Measurements from ENCODE around the gene DMD.
"Not testable (repeated sequence)": the region's sequence is repeated elsewhere in the genome, so short reads cannot be mapped to it uniquely, and the experiment has no call there.

The DMD gene

DNA sequence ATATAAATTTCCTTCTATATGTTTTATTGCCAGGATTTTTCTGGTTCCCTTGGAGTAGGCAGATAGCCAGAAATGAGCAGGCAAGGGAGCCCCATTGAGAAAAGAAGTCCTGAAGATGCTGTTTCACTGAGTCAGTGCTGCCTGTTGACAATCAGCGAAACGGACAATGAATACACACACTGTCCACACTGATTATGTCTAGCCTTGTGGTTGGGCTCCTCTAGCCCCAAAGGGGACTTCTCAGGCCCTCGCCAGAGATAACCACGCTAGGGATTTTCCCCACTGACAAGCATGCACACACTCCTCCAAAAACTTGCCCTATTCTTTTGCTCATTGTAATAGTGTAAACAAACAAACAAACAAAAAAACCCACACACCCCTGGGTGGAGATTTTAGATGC is 369.3 kb downstream of the DMD start:
- no peak for DNase-seq

DNA sequence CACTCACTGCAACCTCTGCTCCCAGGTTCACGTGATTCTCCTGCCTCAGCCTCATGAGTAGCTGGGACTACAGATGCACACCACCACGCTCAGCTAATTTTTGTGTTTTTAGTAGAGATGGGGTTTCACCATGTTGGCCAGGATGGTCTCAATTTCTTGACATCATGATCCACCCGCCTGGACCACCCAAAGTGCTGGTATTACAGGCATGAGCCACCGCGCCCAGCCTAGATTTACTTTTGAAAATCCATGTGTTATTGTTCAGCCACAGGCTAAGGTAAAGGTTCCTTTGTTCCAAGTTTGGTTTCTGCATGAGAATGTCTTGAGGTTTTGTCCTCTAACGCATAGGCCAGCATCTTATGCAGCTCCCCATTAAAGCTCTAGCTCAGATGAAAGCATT is 371.6 kb downstream of the DMD start:
- DNase-seq: no peak

DNA sequence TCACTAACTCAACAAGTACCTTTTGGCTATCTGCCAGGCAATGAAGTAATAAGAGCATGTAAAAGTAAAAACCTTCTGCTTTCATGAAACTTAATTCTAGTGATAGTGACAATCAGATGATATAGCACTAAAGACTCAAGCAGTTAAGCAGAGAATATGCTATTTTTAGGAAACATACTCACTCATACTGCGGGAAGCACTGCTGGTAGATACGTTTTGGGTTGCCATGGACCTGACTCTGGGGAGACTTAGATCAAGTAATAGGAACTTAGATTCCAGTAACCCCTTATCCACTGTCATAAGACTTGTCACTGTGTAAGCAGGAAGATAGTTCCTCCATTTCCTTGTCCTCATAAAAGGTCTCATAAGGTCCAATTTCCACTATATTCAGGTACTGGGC is 386.3 kb downstream of the DMD start:
- no peak for DNase-seq

DNA sequence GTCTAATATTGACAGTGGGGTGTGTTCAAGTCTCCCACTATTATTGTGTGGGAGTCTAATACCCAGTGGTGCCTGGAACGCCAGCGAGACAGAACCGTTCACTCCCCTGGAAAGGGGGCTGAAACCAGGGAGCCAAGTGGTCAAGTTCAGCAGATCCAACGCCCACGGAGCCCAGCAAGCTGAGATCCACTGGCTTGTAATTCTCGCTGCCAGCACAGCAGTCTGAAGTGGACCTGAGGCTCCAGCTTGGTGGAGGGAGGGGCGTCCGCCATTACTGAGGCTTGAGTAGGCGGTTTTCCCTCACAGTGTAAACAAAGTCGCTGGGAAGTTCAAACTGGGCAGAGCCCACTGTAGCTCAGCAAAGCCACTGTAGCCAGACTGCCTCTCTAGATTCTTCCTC is 407.3 kb downstream of the DMD start:
- no peak for DNase-seq

DNA sequence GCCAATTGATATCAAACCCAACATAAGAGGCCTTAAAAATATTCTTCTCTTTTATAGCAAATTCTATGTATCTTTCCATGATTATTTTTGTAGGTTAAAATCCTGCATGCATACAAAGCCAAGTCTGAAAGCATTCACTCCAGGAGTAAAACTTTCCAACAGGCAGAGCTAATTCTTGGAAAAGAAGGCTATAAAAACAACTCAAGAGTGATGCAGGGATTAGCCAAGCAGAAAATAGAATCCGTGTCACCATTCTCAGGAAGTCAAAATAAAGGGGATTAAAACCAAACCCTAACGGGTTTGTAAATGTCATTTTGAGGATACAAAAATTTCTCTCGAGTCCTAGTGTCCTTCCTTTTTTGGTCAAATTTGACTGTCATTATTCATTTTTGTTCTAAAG is 412.4 kb downstream of the DMD start:
- DNase-seq: no peak

DNA sequence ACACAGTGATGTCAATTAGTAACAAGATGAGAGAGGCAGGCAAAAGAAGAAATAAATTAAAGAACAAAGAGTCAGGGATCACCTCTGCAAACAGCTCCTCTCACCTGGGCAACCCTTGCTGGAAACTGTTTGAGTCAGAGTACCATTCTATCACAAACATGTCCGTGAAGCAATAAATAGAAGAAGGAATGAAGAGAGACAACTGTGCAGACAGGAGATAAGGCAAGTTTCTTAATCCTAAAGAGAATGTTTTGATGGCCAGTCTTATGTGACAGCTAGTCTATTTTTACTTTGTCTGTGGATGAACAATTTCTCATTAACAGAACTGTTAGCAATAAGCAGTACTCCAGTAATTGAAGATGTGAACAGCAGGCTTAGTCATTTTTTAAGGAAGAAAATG is 422.4 kb downstream of the DMD start:
- DNase-seq: no peak

DNA sequence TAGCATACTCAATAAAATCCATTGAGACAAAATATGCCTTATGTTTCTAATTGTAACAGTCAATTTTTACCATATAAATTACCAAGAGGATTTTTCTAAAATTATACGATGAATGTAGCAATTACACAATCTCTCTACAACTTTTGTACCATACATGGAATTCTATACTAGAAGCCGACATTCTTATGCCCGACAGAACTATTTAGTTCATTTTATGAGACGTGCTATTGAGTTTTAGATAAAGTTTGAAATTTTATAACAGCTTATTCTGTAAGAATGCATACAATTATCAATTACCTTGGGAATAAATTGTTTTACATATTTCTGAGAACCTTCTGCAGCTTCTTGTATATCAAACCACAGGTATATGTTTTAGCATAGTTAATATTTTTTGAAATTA is 431.2 kb downstream of the DMD start:
- no peak for DNase-seq

DNA sequence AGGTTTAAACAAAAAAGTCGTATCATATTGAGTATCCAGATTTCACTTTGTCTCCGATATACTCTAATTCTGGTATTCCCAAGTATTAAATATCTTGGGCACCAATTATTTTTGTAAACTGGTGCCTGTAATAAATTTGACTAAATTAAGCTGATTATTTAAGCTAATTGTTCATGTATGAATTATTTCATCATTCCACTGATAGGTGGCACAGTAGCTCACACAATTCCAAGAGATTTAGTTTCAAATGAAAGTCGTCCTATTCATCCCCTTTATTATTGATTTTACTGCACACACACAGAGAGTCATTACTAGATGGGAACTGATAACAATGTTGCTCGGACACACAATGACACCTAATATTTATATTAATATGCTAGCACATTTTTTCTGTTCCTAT is 432.4 kb downstream of the DMD start:
- no peak for DNase-seq

DNA sequence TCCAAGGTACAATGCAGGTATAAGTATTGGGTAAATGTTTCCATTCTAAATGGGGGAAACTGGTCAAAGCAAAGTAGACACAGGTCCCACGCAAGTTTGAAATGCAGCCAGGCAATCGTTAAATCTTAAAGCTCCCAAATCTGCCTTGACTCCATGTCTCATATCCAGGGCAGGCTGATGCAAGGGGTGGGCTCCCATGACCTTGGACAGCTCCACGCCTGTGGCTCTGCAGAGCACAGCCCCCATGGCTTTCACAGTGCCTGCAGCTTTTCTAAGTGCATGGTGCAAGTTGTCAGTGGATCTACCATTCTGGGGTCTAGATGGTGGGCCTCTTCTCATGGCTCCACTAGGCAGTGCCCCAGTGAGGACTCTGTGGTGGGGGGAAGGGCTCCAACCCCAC is 436.4 kb downstream of the DMD start:
- DNase-seq: no peak

DNA sequence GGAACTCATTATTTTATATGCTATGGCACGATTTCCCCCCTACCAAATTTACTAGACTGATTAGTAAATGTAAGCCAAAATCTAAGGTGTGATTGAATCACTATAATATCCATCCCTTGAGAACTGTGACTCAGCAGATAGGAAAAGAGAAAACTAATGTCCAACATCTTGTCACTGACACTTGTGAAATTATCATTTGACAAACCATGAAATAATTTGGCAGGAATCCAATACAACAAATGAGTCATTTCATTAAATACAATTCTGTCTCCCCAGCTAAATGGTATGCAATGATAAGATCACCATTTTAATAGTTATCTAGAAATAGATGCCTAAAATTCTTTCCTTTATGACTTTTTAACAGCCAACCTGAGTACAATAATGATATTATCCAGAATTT is 462.3 kb downstream of the DMD start:
- DNase-seq: peak; percentile 0

DNA sequence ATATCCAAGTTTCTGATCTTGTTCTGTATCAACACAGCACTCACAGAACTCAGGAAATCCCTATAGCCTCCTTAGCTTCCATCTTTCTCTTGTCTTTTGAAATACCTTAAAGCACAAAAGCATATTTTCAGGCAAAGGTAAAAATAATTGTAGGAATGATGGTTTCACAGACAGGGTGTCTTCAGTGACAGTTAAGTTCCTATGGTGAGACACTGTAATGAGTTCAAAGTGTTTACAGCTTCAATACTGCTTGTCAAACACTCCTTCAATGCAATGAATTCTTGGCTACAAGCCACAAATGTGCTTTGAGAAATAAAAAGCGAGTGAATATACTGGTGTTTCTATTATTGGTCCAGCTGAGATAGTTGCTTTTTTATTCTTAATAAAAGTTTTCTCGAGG is 466.0 kb downstream of the DMD start:
- DNase-seq: no peak

DNA sequence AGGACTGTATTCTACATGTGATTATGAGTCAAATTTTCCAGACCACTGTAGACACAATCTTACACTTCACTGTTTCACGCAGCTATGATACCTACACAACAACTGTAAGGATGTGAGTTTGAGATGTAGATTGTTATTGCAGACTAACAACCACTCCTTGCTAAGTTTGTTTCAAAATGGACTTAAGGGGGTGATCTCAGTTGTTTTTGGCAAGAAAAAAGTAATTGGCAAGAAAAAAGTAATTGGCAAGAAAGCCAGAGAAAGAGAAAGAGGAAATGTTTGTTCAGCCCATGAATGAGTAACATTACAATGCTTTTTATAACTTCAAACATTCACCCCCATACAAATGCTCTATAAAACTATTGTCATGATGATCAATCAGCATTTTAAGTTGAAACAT is 466.4 kb downstream of the DMD start:
- DNase-seq: no peak

DNA sequence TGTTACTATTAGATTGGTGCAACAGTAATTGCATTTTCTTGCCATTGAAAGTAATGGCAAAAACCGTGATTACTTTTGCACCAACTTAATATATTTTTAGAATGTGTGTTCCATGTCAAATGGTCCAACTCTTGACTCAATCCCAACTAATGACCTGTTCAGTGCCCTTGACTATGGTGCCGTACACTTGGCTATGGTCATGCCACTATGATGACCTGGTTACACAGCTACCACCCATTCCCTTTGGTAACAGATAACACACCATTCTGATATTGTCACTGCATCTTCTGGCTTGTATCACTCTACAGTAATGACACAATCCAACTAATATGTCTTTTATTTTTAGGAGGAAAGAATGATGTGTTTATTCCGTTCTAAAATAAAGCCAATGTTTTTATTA is 469.4 kb downstream of the DMD start:
- no peak for DNase-seq

DNA sequence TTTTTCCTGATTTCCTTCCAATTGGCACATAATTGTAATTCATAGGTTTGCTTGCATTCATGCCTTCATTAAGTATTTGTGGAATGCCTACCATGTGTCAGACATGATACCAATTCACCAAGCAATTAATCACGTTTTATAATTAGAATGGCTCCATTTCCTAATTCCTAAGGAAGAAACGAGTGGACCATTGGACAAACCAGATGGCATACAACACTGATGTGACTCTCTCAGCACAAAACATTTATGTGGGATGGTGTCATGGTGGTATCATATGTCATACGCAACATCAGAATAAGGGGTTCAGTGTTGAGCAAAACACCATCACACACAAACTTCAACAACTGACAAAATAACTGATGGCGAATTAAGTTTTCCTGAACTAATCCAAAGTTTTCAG is 502.8 kb downstream of the DMD start:
- no peak for DNase-seq

DNA sequence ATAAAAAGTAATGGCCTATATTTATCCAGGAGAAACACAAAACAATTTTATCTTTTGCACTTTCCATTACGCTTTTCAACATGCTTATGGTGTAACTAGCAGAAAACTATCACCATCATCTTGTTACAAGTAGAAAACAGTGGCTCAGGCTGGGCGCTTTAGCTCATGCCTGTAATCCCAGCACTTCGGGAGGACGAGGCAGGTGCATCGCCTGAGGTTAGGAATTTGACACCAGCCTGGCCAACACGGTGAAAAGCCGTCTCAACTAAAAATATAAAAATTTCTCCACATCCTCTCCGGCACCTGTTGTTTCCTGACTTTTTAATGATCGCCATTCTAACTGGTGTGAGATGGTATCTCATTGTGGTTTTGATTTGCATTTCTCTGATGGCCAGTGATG is 506.0 kb downstream of the DMD start:
- not testable (repeated sequence) for DNase-seq

DNA sequence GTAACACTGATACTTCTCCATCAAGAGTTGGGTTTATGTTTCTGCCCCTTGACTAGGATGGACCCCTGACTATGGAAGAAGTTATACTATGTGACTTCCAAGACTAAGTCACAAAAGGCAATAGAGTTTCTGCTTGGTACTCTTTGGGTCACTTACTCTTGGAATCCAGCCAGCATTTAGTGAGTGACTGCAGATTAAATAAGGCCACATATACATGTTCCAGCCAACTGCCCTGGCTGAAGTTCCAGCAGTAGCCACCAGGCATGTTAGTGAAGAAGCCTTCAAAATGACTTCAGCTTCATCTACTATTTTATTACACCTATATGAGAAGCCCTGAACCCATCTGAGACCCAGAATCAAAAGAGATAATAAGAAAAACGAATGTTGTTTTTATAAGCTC is 524.0 kb downstream of the DMD start:
- DNase-seq: no peak

DNA sequence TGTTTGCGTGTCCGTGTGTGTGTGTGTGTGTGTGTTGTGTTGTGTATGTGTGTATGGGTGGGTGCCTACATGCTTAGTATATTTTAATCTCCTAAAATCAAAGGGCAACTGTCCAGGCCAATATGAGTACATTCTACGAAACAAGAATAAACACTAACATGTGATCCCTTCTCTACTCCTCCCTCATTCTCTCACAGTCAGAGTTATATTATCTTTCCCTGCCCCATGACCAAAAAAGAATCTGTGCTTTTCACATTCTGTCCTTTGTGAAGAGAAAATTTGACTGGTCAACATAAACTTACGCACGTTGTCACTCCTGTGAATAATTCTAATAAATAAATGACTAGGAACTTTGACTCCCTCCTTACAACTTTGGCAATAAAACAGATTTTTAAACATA is 532.9 kb downstream of the DMD start:
- DNase-seq: no peak

DNA sequence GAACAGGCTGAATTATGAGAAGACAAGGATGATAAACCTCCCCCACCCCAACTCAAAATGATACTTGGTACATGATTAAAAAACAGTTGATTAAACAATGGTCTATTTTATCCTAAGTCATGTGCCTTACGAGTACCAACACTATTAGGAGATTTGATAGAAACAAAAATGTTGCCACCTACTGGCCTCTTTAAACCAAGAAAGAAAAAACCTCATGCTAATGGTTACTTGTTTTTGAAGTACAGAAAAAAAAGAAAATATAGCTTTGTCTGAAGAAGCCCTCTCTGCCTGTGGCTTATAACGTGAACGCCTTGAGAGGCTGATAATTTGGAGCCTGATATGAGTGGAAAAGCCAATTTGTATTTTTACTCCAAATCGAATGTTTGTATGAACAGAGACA is 538.2 kb downstream of the DMD start:
- no peak for DNase-seq

DNA sequence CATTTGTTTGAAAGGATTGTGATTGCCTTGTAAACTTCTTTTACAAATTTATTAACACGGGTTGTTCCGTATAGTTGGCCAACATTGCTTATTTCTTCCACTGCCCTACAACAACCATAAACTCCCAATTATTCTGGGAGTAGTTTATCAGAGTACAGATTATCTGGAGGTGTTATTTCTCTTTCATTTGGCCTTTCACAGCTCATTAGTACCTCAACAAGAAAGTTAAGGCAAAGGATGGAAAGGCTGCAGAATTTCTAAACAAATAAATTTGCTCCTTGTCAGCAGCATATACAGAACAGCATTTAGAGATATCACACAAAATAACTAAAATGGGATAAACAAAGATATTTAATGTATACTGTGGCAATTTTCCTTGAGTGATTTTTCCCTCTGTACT is 548.8 kb downstream of the DMD start:
- no peak for DNase-seq

DNA sequence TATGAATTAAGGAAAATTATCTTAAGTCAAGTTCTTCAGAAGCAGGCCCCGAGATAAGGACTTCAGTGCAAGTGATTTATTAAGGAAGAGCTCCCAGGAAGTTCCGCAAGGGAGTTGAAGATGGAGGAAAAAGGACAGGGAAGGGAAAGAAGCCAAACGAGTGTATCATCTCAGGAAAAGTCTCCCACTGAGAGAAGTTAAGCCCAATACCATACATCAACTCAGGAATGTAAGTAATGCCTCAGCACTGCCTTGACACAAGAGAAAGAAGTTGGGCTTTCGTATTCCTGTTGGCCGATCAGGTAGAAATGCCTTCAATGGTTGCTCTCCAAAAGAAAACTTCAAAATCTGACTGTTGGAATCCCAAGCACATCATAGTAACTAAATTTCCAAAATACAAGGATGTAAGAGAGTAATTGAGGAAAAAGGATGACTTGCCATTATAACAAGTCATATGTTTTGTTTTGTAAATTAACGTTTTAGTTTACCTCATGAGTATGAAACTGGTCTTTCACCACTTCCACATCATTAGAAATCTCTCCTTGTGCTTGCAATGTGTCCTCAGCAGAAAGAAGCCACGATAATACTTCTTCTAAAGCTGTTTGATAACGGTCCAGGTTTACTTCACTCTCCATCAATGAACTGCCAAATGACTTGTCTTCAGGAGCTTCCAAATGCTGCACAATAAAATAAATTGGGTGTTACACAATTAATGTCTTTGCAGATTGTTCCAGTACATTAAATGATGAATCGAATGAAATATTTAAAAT is 566.7 kb downstream of the DMD start:
- DNase-seq: no peak

DNA sequence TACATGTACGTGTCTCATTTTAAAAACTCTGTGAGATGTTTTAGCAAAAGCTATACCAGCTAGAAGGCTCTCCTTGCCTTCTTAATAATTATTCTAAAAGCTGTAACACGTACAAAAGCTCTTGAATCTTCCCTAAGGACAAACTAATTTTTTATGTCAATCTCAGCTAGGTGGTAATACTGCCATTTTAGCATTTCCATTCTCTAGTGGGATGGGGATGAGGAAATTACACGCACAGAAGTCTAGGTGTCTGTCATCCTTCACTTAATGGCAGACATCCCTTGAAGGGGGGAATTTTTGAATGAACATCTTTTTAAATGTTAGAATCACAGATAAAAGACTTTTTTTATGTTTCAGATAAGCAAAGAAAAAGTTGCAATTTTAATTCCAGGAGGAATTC is 569.1 kb downstream of the DMD start:
- no peak for DNase-seq

DNA sequence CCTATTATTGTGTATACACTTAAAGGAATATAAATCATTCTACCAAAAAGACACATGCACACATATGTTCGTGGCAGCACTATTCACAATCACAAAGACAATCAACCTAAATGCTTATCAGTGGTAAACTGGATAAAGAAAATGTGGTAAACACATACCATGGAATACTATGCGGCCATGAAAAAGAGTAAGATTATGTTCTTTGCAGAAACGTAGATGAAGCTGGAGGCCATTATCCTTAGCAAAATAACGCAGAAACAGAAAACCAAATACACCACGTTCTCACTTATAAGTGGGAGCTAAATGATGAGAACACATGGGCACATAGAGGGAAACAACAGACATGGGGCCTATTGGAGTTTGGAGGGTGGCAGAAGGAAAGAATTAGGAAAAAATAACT is 593.2 kb downstream of the DMD start:
- DNase-seq: no peak

DNA sequence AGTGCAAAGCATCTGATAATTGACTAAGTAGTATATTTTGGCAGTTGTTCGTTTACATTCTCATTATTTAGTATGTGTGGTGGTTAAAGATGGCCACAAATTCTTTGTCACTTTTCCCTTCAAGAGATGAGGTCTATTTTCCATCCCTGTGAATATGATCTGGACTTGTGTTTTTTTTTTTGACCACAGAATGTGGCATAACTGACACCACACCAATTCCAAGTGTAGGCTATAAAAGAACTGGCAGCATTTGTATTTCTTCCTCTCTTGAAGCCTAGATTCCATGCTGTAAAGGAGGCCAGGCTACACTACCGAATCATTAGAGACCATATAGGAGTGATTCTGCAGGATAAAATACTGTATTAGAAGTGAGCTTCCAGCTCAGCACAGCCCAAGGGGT is 596.6 kb downstream of the DMD start:
- DNase-seq: no peak

DNA sequence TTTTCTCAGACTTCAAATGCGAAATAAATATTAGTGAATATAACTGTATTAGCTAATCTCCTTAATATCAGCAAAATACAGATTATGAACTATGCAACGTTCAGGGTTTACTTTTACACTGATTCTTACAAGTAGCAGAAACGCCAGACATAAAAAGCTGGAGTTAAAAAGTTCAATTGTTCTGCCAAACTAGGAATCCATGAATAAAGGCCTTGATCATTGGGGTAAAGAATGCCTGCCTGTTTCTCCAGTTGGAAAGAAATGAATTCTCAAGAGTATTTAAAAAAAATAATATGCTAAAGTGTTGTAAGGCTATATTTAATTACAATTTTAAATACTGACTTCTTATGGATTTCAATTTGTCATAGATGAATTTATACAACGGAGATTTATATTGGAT is 612.2 kb downstream of the DMD start:
- no peak for DNase-seq

DNA sequence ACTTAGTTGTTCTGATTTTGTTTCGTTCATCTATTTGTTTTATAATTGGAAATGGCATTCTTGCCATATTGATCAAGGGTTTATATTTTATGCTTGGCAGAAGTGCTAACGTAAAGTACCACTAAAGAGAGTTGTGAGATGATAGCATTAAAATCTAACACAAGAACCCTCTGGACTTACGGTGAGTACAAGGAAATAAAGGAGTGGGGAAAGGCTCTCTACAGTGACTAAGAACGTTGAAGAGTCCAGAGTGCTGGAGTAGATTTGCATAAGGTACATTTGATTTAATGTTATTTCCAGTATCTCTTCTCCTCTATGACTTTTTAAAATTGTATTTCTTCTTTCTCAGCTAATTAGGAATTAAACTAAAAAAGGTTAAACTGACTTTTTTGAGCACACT is 612.6 kb downstream of the DMD start:
- no peak for DNase-seq

Measured in fibroblast of skin of back (primary cell).